Measurements from ENCODE around the gene FERD3L. TPM values are rescaled to one million over a fixed set of nuclear protein-coding genes. Genes with fewer than 3 reads are reported as not detected.
A peak's percentile ranks its signal among the peaks of the same experiment; 100 is the strongest.

The FERD3L gene
- total and polyA plus RNA-seq, 2 of the 13 experiments (the other 11 are each of a cell fraction or from before 2014, with no cell fraction given), result not detected

DNA sequence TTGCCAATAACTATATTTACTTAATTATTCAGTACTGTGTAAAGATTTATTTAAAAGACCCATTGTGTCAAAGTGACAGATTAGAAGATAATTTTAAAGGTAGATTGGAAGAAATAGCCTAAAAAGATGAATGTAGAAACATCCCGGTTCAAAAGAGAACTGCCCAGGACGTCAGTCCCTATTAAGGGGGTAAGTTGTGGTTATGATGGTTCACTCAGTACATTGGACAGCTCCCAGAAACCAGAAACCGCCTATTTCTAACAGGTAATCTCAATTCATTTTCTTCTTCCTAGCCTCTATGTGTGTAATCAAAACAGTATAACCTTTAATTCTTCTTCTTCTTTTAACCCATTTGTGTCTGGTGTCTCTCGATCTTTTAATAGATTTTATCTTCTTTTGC, 1.5 kb upstream of the FERD3L start:
- no peak for FAIRE-seq
- Histone ChIP-seq H3K36me3 (replicated peaks in 1 of 2; ENCODE audit: control insufficient read depth in 1 of 2, insufficient read depth in 2 of 2, low read length in 2 of 2) (no peaks in the 10 kb centered on the region), H2AFZ (ENCODE audit: low read length) (no peak overlapping the region), H3K4me1 (ENCODE audit: insufficient read depth, low read length) (no peaks in the 10 kb centered on the region), H3K27me3 (ENCODE audit: control insufficient read depth in 1 of 2, insufficient read depth in 2 of 2, low read length in 2 of 2) (0 out of 5 replicates have a peak, but pooled peaks cover 0 to 3% of the 10 kb centered on the region in 2 experiments), H3K4me3 (replicated peaks in 1 of 3; ENCODE audit: insufficient read depth in 1 of 3, low read depth in 2 of 3, low read length in 3 of 3) (no peak overlapping the region), H3K27ac (ENCODE audit: extremely low read length, insufficient read depth, low read length) (no peak overlapping the region), H3K9ac (ENCODE audit: insufficient read depth, low read depth, low read length) (no peak overlapping the region), H3K79me2 (ENCODE audit: insufficient read depth, low read length) (no peaks in the 10 kb centered on the region), H3K9me3 (ENCODE audit: low read length) (0 out of 2 replicates have a peak, but pooled peaks cover 9% of the 10 kb centered on the region), H4K20me1 (ENCODE audit: insufficient read depth, low read length) (no peaks in the 10 kb centered on the region), H3K4me2 (ENCODE audit: low read depth, low read length) (no peak overlapping the region)
- ChIA-PET CTCF (ENCODE audit: low intra/inter-chr PET ratio, low total read pairs) (no interaction called here), POLR2A (no interaction called here)
- ATAC-seq, result no peak
- 5% methylated on average over 4 of the region's 4 CpGs for WGBS (ENCODE audit: low lambda C conversion rate)
- DNase-seq (ENCODE audit: low spot score), result no peak
- no TSS peak for BruUV-seq (replicated peaks)
- intact Hi-C loops (cut with micrococcal nuclease; ENCODE audit: unreplicated experiment), result no loop called here
- TF ChIP-seq MIER2 (CRISPR knock-in tag; IDR thresholded peaks at IDR 0.05), result 0 out of 2 replicates have a peak, but pooled peaks have one; percentile 40
- TF ChIP-seq, protein P1, sequence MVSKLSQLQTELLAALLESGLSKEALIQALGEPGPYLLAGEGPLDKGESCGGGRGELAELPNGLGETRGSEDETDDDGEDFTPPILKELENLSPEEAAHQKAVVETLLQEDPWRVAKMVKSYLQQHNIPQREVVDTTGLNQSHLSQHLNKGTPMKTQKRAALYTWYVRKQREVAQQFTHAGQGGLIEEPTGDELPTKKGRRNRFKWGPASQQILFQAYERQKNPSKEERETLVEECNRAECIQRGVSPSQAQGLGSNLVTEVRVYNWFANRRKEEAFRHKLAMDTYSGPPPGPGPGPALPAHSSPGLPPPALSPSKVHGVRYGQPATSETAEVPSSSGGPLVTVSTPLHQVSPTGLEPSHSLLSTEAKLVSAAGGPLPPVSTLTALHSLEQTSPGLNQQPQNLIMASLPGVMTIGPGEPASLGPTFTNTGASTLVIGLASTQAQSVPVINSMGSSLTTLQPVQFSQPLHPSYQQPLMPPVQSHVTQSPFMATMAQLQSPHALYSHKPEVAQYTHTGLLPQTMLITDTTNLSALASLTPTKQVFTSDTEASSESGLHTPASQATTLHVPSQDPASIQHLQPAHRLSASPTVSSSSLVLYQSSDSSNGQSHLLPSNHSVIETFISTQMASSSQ (IDR thresholded peaks at IDR 0.05; ENCODE audit: low read depth), result no peak
- TF ChIP-seq, protein P1 (CRISPR knock-in tag; IDR thresholded peaks at IDR 0.05; ENCODE audit: borderline replicate concordance), result no peak
- TF ChIP-seq, protein P2, sequence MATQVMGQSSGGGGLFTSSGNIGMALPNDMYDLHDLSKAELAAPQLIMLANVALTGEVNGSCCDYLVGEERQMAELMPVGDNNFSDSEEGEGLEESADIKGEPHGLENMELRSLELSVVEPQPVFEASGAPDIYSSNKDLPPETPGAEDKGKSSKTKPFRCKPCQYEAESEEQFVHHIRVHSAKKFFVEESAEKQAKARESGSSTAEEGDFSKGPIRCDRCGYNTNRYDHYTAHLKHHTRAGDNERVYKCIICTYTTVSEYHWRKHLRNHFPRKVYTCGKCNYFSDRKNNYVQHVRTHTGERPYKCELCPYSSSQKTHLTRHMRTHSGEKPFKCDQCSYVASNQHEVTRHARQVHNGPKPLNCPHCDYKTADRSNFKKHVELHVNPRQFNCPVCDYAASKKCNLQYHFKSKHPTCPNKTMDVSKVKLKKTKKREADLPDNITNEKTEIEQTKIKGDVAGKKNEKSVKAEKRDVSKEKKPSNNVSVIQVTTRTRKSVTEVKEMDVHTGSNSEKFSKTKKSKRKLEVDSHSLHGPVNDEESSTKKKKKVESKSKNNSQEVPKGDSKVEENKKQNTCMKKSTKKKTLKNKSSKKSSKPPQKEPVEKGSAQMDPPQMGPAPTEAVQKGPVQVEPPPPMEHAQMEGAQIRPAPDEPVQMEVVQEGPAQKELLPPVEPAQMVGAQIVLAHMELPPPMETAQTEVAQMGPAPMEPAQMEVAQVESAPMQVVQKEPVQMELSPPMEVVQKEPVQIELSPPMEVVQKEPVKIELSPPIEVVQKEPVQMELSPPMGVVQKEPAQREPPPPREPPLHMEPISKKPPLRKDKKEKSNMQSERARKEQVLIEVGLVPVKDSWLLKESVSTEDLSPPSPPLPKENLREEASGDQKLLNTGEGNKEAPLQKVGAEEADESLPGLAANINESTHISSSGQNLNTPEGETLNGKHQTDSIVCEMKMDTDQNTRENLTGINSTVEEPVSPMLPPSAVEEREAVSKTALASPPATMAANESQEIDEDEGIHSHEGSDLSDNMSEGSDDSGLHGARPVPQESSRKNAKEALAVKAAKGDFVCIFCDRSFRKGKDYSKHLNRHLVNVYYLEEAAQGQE (IDR thresholded peaks at IDR 0.05; ENCODE audit: borderline replicate concordance in 1 of 2, low read depth in 1 of 2, low read length in 2 of 2), result peak; percentile 5 to 90
- in situ Hi-C loops (cut with HindIII; ENCODE audit: extremely low pct_ligation_motif_present, low pct_unique_long_range_greater_than_20kb), result no loop called here

All from HepG2 (cell line).